ENCODE data around the gene SORL1.

GRCh38 chr11:121581607-121582006, 129.5 kb downstream of the SORL1 start:
- TF ChIP-seq CTCF (IDR thresholded peaks at IDR 0.05) = no peak
- TF ChIP-seq EP300 (IDR thresholded peaks at IDR 0.05) = no peak
